DMS 273 (cell line): ENCODE data around the gene UPF1.

Source experiments
- DNase-seq: peaks from one replicate; lab custom pipeline; 2025; ENCODE audit not compliant: unreplicated experiment; lab: John Stamatoyannopoulos, UW

UPF1 gene

GRCh38 chr19:18831524-18832305 is at the start of gene UPF1:
TSS of gene UPF1 (plus strand) at chr19:18831959. CDS start at chr19:18832210, 251 bp downstream.
- peak; percentile 99 for DNase-seq

DNA sequence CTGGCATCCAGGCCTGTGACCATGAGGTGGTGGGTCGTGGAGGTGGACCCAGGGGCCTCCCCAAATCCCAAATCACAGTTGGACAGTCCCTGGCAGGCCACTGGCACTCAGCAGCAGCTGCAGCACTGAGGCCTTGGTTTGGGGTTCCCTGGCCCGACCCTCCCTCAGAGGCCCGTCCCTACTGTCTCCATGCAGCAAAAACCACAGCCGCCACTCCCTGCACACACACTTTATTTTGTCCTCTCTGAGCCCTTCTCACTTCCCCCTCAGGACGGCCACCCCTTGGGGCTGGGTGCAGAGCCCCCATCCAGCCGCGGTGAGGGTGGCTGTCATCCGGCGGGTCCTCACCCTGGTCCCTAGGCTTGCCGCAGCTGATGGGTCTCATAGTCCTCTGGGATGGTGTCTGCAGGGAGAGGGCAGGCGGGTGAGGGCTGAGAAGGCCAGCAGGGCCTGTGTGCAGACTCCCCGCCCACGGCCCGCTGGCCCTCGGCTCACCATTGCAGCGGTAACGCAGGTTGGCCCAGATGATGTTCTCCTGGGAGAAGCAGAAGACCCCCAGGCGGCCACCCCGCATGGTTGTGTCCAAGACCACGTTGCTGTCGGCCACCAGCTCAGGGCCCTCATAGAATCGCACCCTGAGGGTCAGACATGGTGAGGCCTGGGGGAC is 49.1 kb upstream of the UPF1 start:
- DNase-seq: no peak

GRCh38 chr19:18783958-18784785 is 47.6 kb upstream of the UPF1 start:
- DNase-seq: no peak

GRCh38 chr19:18784786-18785120 is 47.0 kb upstream of the UPF1 start:
- no peak for DNase-seq

DNA sequence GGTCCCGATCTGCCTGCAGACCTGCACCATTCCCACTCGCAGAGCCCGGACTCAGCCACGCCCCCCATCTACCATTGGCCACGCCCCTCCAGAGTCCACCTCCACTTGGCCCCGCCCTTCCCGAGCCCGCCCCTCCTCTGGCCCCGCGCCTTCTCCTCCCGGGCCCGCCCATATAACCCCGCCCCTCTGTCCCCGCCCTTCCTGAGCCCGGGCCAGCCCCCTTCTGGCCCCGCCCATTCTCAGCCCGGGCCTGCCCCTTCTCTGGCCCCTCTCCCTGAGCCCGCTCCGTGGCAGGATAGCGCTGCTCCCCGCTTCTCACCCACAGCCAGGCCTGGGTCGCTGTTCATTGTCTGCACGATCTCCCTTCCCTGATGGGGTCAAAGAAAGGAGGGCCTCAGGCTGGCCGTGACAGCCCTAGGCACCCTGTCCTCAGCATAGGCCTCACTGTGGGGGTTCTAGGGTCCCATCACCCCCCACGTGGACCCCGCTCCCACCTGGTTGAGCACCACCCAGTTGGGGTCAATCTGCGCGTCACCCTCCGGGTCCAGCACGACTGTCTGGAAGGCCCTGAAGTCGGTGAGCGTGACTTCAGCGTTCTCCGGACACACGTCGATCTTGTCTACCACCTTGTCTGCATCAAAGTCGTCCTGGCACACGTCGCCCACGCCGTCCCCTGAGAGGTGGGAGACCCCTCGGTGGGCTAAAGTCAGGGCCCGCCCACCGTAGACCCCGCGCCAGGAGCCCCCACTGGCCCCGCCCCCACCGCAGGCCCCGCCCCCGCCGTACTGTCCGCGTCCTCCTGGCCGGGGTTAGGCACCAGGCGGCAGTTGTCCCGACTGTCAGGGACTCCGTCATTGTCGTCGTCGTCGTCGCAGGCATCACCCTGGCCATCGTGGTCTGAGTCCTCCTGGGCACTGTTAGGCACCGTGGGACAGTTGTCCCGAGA is 46.3 kb upstream of the UPF1 start:
- peak; percentile 89 for DNase-seq

DNA sequence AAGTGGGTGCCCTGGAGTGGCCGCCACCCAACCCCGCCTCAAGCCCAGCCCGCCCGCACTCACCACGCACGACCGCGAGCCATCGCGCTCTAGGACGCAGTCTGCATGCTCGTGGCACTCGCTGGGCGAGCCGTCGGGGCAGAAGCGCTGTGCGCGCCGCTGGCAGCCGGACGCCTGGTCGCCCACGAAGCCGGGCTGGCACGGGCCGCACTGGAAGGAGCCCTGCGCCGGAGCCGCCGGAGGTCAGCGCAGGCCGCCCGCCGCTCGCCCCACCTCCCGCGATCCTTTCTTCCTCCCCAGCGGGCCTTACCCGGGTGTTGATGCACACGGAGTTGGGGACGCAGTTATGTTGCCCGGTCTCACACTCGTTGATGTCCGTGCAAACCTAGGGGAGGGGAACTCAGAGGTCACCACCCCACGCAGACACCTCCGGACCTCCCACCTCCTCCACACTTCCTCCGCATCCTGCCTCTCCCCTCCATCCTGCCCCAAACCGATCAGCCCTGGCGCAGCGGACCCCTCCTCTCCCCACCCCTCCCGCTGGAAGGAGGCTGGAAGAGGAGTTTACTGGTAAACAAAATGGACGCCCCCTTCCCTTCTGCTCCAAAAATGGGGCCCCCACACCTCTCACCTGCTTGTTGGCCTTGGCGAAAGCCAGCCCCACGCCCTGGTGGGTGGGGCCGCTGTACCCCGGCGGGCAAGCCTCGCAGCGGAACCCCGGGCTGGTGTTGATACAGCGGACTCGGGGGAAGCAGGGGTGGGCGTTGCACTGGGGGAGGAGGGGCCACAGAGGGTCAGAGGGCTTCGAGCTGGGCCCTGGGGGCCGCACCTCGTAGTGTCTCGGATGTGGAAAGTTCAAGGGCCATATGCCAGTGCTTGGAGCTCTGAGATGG is 43.0 kb upstream of the UPF1 start:
- DNase-seq: no peak

DNA sequence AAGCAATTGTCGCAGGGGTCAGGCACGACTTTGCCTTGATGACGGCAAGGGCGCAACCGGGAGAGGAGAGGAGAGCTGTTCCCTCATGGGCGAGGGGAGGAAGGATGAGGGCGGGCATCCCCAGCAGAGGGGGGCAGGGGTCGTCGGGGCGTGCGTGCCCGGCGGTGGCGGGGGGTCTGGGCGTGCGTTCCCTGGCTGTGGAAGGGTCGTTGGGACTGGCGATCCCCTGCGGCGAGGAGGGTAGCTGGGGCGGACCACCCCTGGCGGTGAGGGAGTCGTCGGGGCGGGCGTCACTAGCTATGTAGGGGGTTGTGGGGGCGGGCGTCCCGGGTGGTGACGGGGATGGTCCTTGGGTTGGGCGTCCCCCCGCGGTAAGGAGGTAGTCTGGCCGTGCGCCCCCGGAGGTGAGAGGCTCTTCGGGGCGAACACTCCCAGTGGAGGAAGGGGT is 42.3 kb upstream of the UPF1 start:
- no peak for DNase-seq

DNA sequence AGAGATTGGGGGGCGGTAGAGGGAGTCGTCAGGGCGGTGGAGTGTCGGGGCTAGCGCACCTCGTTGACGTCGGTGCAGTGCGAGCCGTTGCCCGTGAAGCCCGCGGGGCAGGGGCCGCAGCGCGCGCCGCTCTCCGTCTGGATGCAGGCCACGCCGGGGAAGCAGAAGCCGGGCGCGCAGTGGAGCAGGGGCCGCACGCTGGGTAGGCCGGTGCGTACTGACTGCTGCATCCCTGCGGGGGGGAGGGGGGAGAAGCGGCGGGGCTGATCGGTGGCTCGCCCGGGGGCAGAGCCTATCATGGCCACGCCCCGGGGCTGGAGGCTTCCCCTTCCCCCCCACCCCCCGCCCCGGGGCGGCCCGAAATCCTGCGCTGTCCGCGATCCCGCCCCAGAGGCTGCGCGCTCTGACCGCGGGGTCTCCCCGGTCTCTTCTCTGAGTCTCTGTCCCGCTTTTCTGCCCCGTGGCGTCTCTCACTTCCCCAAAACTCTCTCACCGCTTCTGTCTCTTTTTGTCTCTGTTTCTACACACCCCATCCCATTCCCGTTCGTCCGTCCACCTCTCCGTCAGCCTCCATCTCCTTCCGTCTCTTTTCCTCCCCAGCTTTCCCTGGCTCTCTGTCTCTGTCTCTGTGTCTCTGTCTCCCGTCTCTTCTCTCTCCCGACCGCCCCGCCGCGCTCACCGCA is 41.7 kb upstream of the UPF1 start:
- DNase-seq: peak; percentile 82

DNA sequence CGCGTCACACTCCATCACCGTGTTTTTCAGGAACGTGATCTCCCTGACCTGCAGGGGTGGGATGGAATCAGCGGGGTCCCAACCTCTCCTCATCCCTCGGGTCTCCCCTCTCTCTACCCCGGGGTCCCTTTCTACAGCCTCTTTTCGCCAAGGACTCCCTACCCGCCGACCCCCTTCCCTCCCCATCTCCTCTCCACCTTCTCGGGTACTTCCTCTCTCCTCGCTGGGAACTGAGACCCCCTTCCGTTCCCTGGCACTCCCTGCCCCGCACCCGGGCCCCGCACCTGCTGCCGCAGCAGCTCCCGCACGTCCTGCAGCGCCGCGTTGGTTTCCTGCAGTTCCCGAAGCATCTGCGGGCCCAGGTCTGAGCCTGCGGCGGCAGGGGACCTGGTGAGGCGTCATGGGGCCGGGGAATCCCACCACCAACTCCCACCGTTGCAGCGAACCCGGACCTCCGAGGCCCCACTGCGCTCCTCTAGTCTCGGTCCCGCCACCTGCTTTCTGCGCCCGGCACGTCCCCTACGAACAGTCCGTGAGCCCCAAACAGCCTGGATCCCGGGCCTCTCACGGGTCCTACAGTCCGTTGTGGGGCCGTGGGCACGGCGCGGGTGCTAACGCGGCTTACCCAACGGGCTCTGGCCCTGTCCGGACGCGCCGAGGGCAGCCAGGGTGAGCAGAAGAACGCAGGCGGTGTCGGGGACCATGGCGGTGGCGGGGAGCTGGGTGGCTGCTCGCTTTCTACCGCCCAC is 41.0 kb upstream of the UPF1 start, which contains the start of gene COMP:
COMP (minus strand) TSS at position 740 of the 749 bp plus-strand sequence; CDS start at position 704, 36 bp downstream.
- peak; percentile 46 for DNase-seq

GRCh38 chr19:18791315-18791678 is 40.5 kb upstream of the UPF1 start:
- DNase-seq: no peak

- DNase-seq: no peak
These were observed 39.1 kb upstream of the UPF1 start for GRCh38 chr19:18792661-18793060.

DNA sequence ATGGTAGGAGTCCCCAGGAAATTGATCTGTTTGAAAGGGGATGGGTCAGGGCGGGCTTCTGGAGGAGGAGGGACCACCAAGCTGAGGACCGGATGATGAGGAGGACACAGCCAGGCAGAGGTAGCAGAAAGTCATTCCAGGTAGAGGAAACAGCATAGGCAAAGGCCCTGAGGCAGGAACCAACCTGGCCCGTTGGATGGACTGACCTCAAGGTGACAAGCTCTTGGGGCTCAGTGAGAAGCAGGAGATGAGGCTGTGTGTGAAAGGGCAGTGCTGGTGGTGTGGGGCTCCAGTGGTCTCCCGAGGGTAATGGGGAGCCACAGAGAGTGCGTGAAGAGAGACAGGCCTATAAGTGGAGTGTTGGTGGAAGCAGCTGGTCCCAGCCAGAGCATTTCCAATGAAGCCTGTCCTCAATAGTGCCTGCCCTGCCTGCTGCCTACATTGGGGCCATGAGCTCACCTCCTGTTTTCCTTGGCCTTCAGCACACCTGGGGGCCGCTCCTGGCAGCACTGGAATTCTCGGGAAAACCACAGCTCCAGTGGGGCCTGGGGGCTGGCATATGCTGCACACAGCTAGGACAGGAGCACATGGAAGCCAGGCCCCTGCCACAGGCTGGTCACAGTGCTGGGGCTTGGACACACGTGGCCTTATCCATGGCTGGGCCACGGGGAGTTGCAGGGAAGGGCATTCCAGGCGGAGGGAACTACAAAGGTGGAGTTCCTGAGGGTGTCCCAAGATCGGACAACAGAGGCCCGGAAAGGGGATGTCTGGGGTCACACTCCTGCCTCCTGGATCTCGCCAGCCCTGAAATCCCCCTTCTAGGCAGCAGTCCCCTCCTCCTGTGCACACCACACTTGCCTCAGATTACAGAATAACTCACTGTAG is 38.4 kb upstream of the UPF1 start:
- DNase-seq: no peak

GRCh38 chr19:18794029-18794313 is 37.8 kb upstream of the UPF1 start:
- no peak for DNase-seq

- no peak for DNase-seq
These were observed 37.1 kb upstream of the UPF1 start for GRCh38 chr19:18794692-18795091.

DNA sequence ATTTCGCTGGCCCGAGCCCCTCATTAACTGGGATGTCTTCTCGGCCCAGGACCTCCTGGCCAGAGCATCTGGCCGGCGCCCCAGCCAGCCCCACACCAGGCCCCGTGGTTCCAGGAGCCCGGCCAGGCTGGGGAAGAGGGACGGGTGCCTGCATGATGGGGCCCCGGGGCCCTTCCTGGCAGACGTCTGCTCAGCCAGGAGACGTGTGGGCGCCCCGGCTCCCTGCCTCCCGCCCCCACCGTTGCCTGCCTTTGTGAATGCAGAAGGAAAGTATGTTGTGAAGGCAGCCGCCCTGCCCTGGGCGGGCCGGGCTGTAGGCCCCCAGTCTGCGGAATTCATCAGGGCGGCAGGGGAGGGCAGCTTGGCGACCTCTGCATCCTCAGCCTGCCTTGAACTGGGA is 36.2 kb upstream of the UPF1 start:
- DNase-seq: peak; percentile 65

DNA sequence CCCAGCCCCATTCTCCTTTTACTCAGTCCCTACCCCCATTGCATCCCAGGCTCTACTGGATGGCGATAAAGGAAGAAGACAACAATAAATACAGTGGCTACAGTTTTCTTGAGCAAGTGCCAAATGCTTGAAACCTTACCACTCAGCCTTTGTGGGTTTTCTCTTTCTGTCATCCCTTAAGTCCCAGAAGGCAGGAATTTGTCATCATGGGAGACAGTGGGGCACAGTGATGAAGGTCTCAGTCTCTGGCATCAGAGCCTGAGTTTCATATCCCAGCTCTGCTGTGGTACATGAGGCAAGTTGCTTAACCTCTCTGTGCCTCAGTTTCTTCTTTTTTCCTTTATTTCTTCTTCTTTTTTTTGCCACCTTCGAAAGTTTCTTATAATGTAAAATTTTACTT is 35.5 kb upstream of the UPF1 start:
- no peak for DNase-seq
